ENCODE measurements around the gene ABHD2. TPM values are rescaled to one million over a fixed set of nuclear protein-coding genes. Genes with fewer than 3 reads are reported as not detected.

Gene ABHD2
- total RNA-seq (10 to 100 TPM; 52.5 to 70.8 (median 58.5) TPM), total RNA-seq (42.5 to 292 (median 95.1) reads per million in 29 experiments)
- total RNA-seq (2013) = 42.9 TPM

DNA sequence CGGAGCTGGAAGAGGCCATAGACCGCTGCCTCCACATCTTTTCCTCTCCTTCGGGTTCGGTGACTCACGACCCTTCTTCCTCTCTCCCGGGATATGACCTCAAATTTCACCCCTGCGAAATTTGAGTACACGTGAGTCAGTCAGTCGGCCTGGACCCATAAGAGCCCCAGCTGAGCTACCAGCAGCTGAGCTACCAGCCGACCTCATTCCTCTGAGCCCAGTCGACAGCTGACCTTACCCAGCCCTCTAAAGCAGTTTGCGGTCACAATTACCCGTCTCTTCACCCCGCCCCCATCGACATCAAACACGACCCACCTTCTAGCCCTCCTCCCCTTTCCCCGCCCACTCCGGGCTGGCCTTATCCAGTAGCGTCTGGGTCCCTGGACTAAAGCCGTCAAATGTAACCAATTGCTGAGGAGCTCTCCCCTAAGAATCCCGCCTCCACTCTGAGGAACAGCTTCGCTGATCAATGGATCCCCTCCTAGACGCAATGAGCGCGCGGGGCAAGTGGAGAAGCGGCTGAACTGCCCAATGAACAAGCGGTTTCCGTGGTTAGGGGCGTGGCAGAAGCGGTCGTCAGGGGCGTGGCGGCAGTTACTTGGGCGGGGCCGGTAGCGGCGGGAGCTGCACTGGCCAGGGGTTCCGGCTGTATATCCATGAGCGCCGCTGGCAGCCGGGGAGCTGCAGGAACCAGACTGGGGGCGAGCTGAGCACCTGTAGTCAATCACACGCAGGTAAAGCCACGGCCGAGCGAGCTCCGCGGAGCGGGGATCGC lies at the start of gene ABHD2:
ABHD2 (plus strand) TSS at position 627 of the 775 bp plus-strand sequence. CDS start 27,872 bp downstream, outside the sequence.
- Mint-ChIP-seq H3K9me3 (no peaks in the 10 kb centered on the region), H3K4me3 (no peak within 1 kb of the TSS), H3K4me1 (peaks cover 31 to 35% (median 35%) of the 10 kb centered on the region in 3 donors), H3K27ac (peak within 1 kb of the TSS; percentile 95 to 96), H3K36me3 (no peaks in the 10 kb centered on the region), H3K27me3 (no peaks in the 10 kb centered on the region)
- ATAC-seq (replicated peaks in 1 of 4) = peak; percentile 95 to 97 (median 96)
- Histone ChIP-seq H3K4me1 (ENCODE audit: control insufficient read depth in 1 of 2, extremely low read depth in 1 of 2, insufficient read depth in 2 of 2, low read length in 2 of 2) (peaks cover 7 to 34% of the 10 kb centered on the region in 2 experiments), H3K27ac (ENCODE audit: low read length) (peak within 1 kb of the TSS; percentile 69), H3K36me3 (ENCODE audit: control insufficient read depth in 2 of 2, extremely low read depth in 1 of 2, insufficient read depth in 1 of 2, low read length in 1 of 2) (no peaks in the 10 kb centered on the region), H3K27me3 (replicated peaks in 1 of 2; ENCODE audit: control insufficient read depth in 2 of 2, extremely low read depth in 1 of 2, insufficient read depth in 2 of 2, low read length in 1 of 2) (no peaks in the 10 kb centered on the region), H3K4me3 (ENCODE audit: control insufficient read depth in 1 of 2, extremely low read depth in 1 of 2, low read length in 1 of 2) (peak within 1 kb of the TSS; percentile 61 to 96), H3K9me3 (no peaks in the 10 kb centered on the region)
- DNase-seq = peak; percentile 93 to 98 (median 96)
- ChIA-PET CTCF (interaction anchor here (0.7 to 1.8 kb wide), 12 partner anchors 9 to 245 kb away, joined by 3 to 23 read pairs (median 5); partner anchors contain the start of gene FANCI (in 1 of the 2)), POLR2A (interaction anchor here (0.5 to 1.0 kb wide), 8 partner anchors 13 to 452 kb away, joined by 3 to 6 read pairs (median 3); no protein-coding TSS in a partner anchor)
- WGBS (ENCODE audit: insufficient coverage) = under 1% methylated on average over 49 of the region's 51 CpGs

DNA sequence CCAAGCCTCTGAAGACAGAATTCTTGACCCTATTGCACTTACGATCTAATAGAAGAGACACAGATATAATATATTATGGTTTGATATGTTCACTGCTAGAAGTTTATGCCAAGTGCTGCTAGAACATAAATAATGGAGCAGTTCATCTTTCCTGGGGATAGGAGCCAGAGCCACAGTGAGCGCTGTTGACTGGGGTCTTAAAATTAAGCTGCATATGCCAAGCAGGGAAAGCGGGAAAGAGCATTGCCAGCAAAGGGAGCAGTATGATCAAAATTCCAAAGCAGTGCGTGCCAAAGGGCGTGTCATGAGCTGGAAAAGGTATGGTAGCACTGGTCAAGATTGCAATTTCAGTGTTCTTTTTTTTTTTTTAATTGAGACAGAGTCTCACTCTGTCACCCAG lies 49.1 kb upstream of the ABHD2 start:
- no peaks in the 10 kb centered on the region for H3K36me3 ChIP-seq (ENCODE audit: control insufficient read depth in 2 of 2, extremely low read depth in 1 of 2, insufficient read depth in 1 of 2, low read length in 1 of 2)
- H3K4me3 ChIP-seq (ENCODE audit: control insufficient read depth in 1 of 2, extremely low read depth in 1 of 2, low read length in 1 of 2) = no peak overlapping the region
- H3K27ac Mint-ChIP-seq = no peak overlapping the region
- H3K4me1 Mint-ChIP-seq = no peaks in the 10 kb centered on the region
- peaks cover 0 to 10% of the 10 kb centered on the region in 2 experiments for H3K27me3 ChIP-seq (replicated peaks in 1 of 2; ENCODE audit: control insufficient read depth in 2 of 2, extremely low read depth in 1 of 2, insufficient read depth in 2 of 2, low read length in 1 of 2)
- H3K9me3 Mint-ChIP-seq = no peaks in the 10 kb centered on the region
- H3K9me3 ChIP-seq = no peaks in the 10 kb centered on the region
- H3K4me3 Mint-ChIP-seq = no peak overlapping the region
- WGBS (ENCODE audit: insufficient coverage) = 98% methylated on average over 4 of the region's 5 CpGs
- ChIA-PET CTCF (interaction anchor here in 1 of 2 donors (0.6 kb wide), 1 partner anchor 268 kb away, joined by 3 read pairs; no protein-coding TSS in a partner anchor), POLR2A (no interaction called here)
- H3K27ac ChIP-seq (ENCODE audit: low read length) = no peak overlapping the region
- ATAC-seq (replicated peaks in 1 of 4) = no peak
- no peak for DNase-seq
- peaks cover 21 to 22% of the 10 kb centered on the region in 2 donors for H3K27me3 Mint-ChIP-seq
- no peaks in the 10 kb centered on the region for H3K36me3 Mint-ChIP-seq
- no peaks in the 10 kb centered on the region for H3K4me1 ChIP-seq (ENCODE audit: control insufficient read depth in 1 of 2, extremely low read depth in 1 of 2, insufficient read depth in 2 of 2, low read length in 2 of 2)

DNA sequence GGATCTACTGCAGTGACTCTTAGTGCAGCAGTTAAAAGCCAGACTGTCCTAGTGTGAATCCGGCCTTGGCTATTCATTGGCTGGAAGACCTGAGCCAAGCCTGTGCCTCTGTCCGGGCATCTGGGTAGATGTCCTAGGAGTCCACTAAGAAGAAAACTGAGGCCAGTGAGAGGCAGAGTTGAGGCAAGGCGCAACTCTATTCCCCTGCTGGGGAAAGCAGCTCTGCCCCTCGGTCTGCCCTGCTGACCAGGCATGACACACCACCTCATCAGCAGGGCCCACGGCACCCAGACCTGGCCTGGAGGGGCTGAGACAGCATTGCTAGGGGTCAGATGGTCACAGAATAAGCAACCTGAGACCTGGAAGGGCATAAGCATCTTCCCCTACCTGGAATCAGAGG lies 46.7 kb upstream of the ABHD2 start:
- H3K4me1 Mint-ChIP-seq = no peaks in the 10 kb centered on the region
- peaks cover 0 to 10% of the 10 kb centered on the region in 2 experiments for H3K27me3 ChIP-seq (replicated peaks in 1 of 2; ENCODE audit: control insufficient read depth in 2 of 2, extremely low read depth in 1 of 2, insufficient read depth in 2 of 2, low read length in 1 of 2)
- POLR2A ChIA-PET = no interaction called here
- no peaks in the 10 kb centered on the region for H3K4me1 ChIP-seq (ENCODE audit: control insufficient read depth in 1 of 2, extremely low read depth in 1 of 2, insufficient read depth in 2 of 2, low read length in 2 of 2)
- H3K36me3 ChIP-seq (ENCODE audit: control insufficient read depth in 2 of 2, extremely low read depth in 1 of 2, insufficient read depth in 1 of 2, low read length in 1 of 2) = no peaks in the 10 kb centered on the region
- ATAC-seq (replicated peaks in 1 of 4) (no peak), DNase-seq (no peak)
- WGBS (ENCODE audit: insufficient coverage) = 74% methylated on average over 2 of the region's 5 CpGs
- H3K27ac Mint-ChIP-seq = no peak overlapping the region
- no peak overlapping the region for H3K4me3 ChIP-seq (ENCODE audit: control insufficient read depth in 1 of 2, extremely low read depth in 1 of 2, low read length in 1 of 2)
- H3K9me3 Mint-ChIP-seq = no peaks in the 10 kb centered on the region
- no peaks in the 10 kb centered on the region for H3K9me3 ChIP-seq
- H3K27ac ChIP-seq (ENCODE audit: low read length) = no peak overlapping the region
- H3K36me3 Mint-ChIP-seq = no peaks in the 10 kb centered on the region
- no peak overlapping the region for H3K4me3 Mint-ChIP-seq
- CTCF ChIA-PET = interaction anchor here in 1 of 2 donors (0.5 kb wide), 1 partner anchor 299 kb away, joined by 3 read pairs; no protein-coding TSS in a partner anchor
- H3K27me3 Mint-ChIP-seq = peaks cover 15 to 20% of the 10 kb centered on the region in 2 donors

DNA sequence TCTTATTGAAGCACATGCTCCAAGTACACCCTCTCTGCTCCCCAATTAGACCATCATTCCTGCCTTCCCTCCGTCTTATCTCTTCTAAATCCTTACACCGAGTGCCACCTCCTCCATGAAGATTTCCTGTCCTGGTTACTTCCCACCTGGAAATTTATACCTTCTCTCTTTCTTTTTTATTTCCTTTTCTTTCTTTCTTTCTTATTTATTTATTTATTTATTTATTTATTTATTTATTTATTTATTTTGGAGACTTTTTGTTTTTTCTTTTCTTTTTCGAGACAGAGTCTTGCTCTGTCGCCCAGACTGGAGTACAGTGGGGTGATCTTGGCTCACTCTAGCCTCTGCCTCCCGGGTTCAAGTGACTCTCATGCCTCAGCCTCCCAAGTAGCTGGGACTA lies 45.9 kb upstream of the ABHD2 start:
- H3K9me3 ChIP-seq = no peaks in the 10 kb centered on the region
- no peaks in the 10 kb centered on the region for H3K36me3 Mint-ChIP-seq
- DNase-seq = no peak
- H3K36me3 ChIP-seq (ENCODE audit: control insufficient read depth in 2 of 2, extremely low read depth in 1 of 2, insufficient read depth in 1 of 2, low read length in 1 of 2) = no peaks in the 10 kb centered on the region
- no peak overlapping the region for H3K27ac Mint-ChIP-seq
- no peak for ATAC-seq (replicated peaks in 1 of 4)
- WGBS (ENCODE audit: insufficient coverage) = no CpG with 5 or more reads among the region's 5 CpGs
- H3K4me1 Mint-ChIP-seq = no peaks in the 10 kb centered on the region
- no peak overlapping the region for H3K4me3 ChIP-seq (ENCODE audit: control insufficient read depth in 1 of 2, extremely low read depth in 1 of 2, low read length in 1 of 2)
- POLR2A ChIA-PET = no interaction called here
- no peaks in the 10 kb centered on the region for H3K4me1 ChIP-seq (ENCODE audit: control insufficient read depth in 1 of 2, extremely low read depth in 1 of 2, insufficient read depth in 2 of 2, low read length in 2 of 2)
- no peaks in the 10 kb centered on the region for H3K9me3 Mint-ChIP-seq
- H3K27me3 Mint-ChIP-seq = peaks cover 11 to 18% of the 10 kb centered on the region in 2 donors
- peaks cover 0 to 10% of the 10 kb centered on the region in 2 experiments for H3K27me3 ChIP-seq (replicated peaks in 1 of 2; ENCODE audit: control insufficient read depth in 2 of 2, extremely low read depth in 1 of 2, insufficient read depth in 2 of 2, low read length in 1 of 2)
- CTCF ChIA-PET = no interaction called here
- no peak overlapping the region for H3K4me3 Mint-ChIP-seq
- H3K27ac ChIP-seq (ENCODE audit: low read length) = no peak overlapping the region

DNA sequence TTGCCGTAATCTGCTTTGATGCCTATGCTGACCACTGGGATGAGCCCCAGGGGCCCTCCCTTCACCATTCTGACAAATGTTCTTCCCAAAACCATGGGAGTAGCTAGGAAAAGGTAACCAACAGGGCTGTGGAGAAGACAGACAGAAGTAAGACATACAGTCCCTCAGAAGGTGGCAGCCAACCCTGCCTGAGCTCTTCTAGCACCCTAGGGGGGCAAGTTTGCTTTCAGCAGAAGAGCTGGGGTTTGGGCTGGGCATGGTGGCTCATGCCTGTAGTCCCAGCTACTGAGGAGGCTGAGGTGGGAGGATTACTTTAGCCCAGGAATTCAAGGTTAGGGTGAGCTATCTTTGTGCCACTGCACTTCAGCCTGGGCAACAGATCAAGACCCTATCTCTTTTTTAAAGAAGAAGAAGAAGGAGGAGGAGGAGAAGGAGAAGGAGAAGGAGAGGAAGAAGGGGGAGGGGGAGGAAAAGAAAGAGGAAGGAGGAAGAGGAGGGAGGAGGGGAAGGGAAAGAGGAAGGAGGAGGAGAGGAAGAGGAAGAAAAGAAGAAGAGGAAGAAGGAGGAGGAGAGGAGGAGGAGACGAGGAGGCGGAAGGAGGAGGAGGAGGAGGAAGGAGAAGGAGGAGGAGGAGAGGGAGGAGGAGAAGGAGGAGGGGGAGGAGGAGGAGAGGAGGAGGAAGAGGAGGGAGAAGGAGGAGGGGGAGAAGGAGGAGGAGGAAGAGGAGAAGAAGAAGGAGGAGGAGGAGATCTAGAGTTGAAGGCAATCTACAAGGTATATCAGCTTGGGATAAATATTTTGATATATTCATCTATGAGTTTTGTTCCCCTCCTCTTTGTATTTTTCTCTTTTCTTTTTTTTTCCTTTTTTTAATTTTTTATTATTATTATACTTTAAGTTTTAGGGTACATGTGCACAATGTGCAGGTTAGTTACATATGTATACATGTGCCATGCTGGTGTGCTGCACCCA lies 44.9 kb upstream of the ABHD2 start:
- H3K36me3 ChIP-seq (ENCODE audit: control insufficient read depth in 2 of 2, extremely low read depth in 1 of 2, insufficient read depth in 1 of 2, low read length in 1 of 2) = no peaks in the 10 kb centered on the region
- peaks cover 10 to 11% of the 10 kb centered on the region in 2 donors for H3K27me3 Mint-ChIP-seq
- no peak overlapping the region for H3K27ac ChIP-seq (ENCODE audit: low read length)
- no peak overlapping the region for H3K4me3 Mint-ChIP-seq
- ChIA-PET CTCF (interaction anchor here in 1 of 2 donors (0.7 kb wide), 1 partner anchor 1340 kb away, joined by 8 read pairs; no protein-coding TSS in a partner anchor), POLR2A (no interaction called here)
- no peaks in the 10 kb centered on the region for H3K4me1 ChIP-seq (ENCODE audit: control insufficient read depth in 1 of 2, extremely low read depth in 1 of 2, insufficient read depth in 2 of 2, low read length in 2 of 2)
- no peaks in the 10 kb centered on the region for H3K36me3 Mint-ChIP-seq
- ATAC-seq (replicated peaks in 1 of 4) (no peak), DNase-seq (no peak)
- no peaks in the 10 kb centered on the region for H3K4me1 Mint-ChIP-seq
- H3K9me3 ChIP-seq = no peaks in the 10 kb centered on the region
- no peaks in the 10 kb centered on the region for H3K9me3 Mint-ChIP-seq
- H3K27ac Mint-ChIP-seq = no peak overlapping the region
- H3K4me3 ChIP-seq (ENCODE audit: control insufficient read depth in 1 of 2, extremely low read depth in 1 of 2, low read length in 1 of 2) = no peak overlapping the region
- WGBS (ENCODE audit: insufficient coverage) = no CpG with 5 or more reads among the region's 3 CpGs
- peaks cover 0 to 10% of the 10 kb centered on the region in 2 experiments for H3K27me3 ChIP-seq (replicated peaks in 1 of 2; ENCODE audit: control insufficient read depth in 2 of 2, extremely low read depth in 1 of 2, insufficient read depth in 2 of 2, low read length in 1 of 2)
